Skeletal muscle tissue (tissue), 4 donors: ENCODE measurements around the gene SERBP1. TPM values are rescaled to one million over a fixed set of nuclear protein-coding genes. Genes with fewer than 3 reads are reported as not detected.

Source experiments
- H3K27ac ChIP-seq: one replicate; pipeline ENCODE4 v1.7.0; 2013; ENCODE audit warnings: mild to moderate bottlenecking, low read depth, low read length, inconsistent platforms
- H3K27me3 ChIP-seq, 3 donors: one replicate each; pipeline ENCODE4 v1.7.0; 2013; ENCODE audit warnings: low read length in 3 of 3; ENCODE audit not compliant: control insufficient read depth in 3 of 3, insufficient read depth in 3 of 3
- H3K36me3 ChIP-seq, 3 donors: one replicate each; pipeline ENCODE4 v1.7.0; 2013; ENCODE audit warnings: low read length in 3 of 3; ENCODE audit not compliant: control insufficient read depth in 3 of 3, insufficient read depth in 3 of 3
- H3K4me1 ChIP-seq, 3 donors: one replicate each; pipeline ENCODE4 v1.7.0; 2013; ENCODE audit warnings: low read length in 3 of 3, mild to moderate bottlenecking in 3 of 3; ENCODE audit not compliant: control insufficient read depth in 3 of 3, insufficient read depth in 3 of 3
- H3K4me3 ChIP-seq, 3 donors: one replicate each; pipeline ENCODE4 v1.7.0; 2013; ENCODE audit warnings: low read length in 3 of 3
- H3K9ac ChIP-seq, 3 donors: one replicate each; pipeline ENCODE4 v1.7.0; 2013; ENCODE audit warnings: low read length in 3 of 3, mild to moderate bottlenecking in 3 of 3, moderate library complexity in 2 of 3, low read depth in 1 of 3
- H3K9me3 ChIP-seq, 3 donors: one replicate each; pipeline ENCODE4 v1.7.0; 2013; ENCODE audit warnings: low read length in 3 of 3; ENCODE audit not compliant: control insufficient read depth in 3 of 3
- total RNA-seq: library from RNA; depleted of rRNA; stranded (reverse); fragments of >200 nt; gene quantifications from one replicate; pipeline ENCODE4 v1.2.3, GENCODE V29; 2014
- donor health status: Osteomylitis.

The SERBP1 gene
- total RNA-seq, 1 donor from 2014 or later, result 187 TPM

GRCh38 chr1:67441739-67442281 lies 11.6 kb upstream of the SERBP1 start:
- Histone ChIP-seq H3K9me3 (no peaks in the 10 kb centered on the region), H3K4me1 (peaks cover 5 to 15% (median 13%) of the 10 kb centered on the region in 3 donors), H3K9ac (no peak overlapping the region), H3K36me3 (no peaks in the 10 kb centered on the region), H3K4me3 (no peak overlapping the region), H3K27ac (no peak overlapping the region), H3K27me3 (no peaks in the 10 kb centered on the region)

GRCh38 chr1:67441183-67441582 lies 11.0 kb upstream of the SERBP1 start:
- no peaks in the 10 kb centered on the region for H3K27me3 ChIP-seq
- peaks cover 5 to 13% (median 12%) of the 10 kb centered on the region in 3 donors for H3K4me1 ChIP-seq
- H3K36me3 ChIP-seq, result no peaks in the 10 kb centered on the region
- H3K4me3 ChIP-seq, result peak overlapping the region in 1 of 3 donors; percentile 10
- H3K9ac ChIP-seq, result peak overlapping the region in 2 of 3 donors; percentile 20 to 45
- H3K9me3 ChIP-seq, result no peaks in the 10 kb centered on the region
- H3K27ac ChIP-seq, result peak overlapping the region; percentile 22

GRCh38 chr1:67440339-67440738 lies 10.1 kb upstream of the SERBP1 start:
- Histone ChIP-seq H3K36me3 (no peaks in the 10 kb centered on the region), H3K4me1 (peaks cover 5 to 13% (median 12%) of the 10 kb centered on the region in 3 donors), H3K9me3 (no peaks in the 10 kb centered on the region), H3K27me3 (no peaks in the 10 kb centered on the region), H3K9ac (no peak overlapping the region), H3K4me3 (no peak overlapping the region), H3K27ac (peak overlapping the region; percentile 22)

- no peak overlapping the region for H3K27ac ChIP-seq
- H3K9ac ChIP-seq, result no peak overlapping the region
- no peak overlapping the region for H3K4me3 ChIP-seq
- no peaks in the 10 kb centered on the region for H3K36me3 ChIP-seq
- H3K9me3 ChIP-seq, result no peaks in the 10 kb centered on the region
- H3K4me1 ChIP-seq, result peaks cover 5 to 13% (median 12%) of the 10 kb centered on the region in 3 donors
- H3K27me3 ChIP-seq, result no peaks in the 10 kb centered on the region
Measured at GRCh38 chr1:67439277-67440029, 9.3 kb upstream of the SERBP1 start.

GRCh38 chr1:67437961-67438360 lies 7.8 kb upstream of the SERBP1 start:
- Histone ChIP-seq H3K9me3 (no peaks in the 10 kb centered on the region), H3K4me1 (peaks cover 13 to 22% (median 19%) of the 10 kb centered on the region in 3 donors), H3K27ac (no peak overlapping the region), H3K4me3 (no peak overlapping the region), H3K9ac (no peak overlapping the region), H3K36me3 (no peaks in the 10 kb centered on the region), H3K27me3 (no peaks in the 10 kb centered on the region)

- Histone ChIP-seq H3K9ac (no peak overlapping the region), H3K4me1 (peaks cover 20 to 30% (median 25%) of the 10 kb centered on the region in 3 donors)
Measured at GRCh38 chr1:67436511-67437055, 6.4 kb upstream of the SERBP1 start.

GRCh38 chr1:67434491-67434890 lies 4.3 kb upstream of the SERBP1 start:
- Histone ChIP-seq H3K36me3 (no peaks in the 10 kb centered on the region), H3K4me3 (no peak overlapping the region), H3K9me3 (no peaks in the 10 kb centered on the region), H3K9ac (no peak overlapping the region), H3K27ac (peak overlapping the region; percentile 77), H3K27me3 (no peaks in the 10 kb centered on the region), H3K4me1 (peaks cover 17 to 27% (median 24%) of the 10 kb centered on the region in 3 donors)

More at GRCh38 chr1:67436511-67437055, 6.4 kb upstream of the SERBP1 start:
- Histone ChIP-seq H3K4me3 (no peak overlapping the region), H3K36me3 (no peaks in the 10 kb centered on the region), H3K27me3 (no peaks in the 10 kb centered on the region), H3K9me3 (no peaks in the 10 kb centered on the region), H3K27ac (no peak overlapping the region)

GRCh38 chr1:67433837-67434236 lies 3.6 kb upstream of the SERBP1 start:
- Histone ChIP-seq H3K27me3 (no peaks in the 10 kb centered on the region), H3K36me3 (peaks cover 0 to 6% (median 0%) of the 10 kb centered on the region in 3 donors), H3K4me1 (peaks cover 17 to 24% (median 22%) of the 10 kb centered on the region in 3 donors), H3K4me3 (no peak overlapping the region), H3K27ac (peak overlapping the region; percentile 77), H3K9me3 (no peaks in the 10 kb centered on the region), H3K9ac (peak overlapping the region in 1 of 3 donors; percentile 1)

- Histone ChIP-seq H3K4me3 (no peak overlapping the region), H3K27ac (peak overlapping the region; percentile 77), H3K9ac (peak overlapping the region in 1 of 3 donors; percentile 94), H3K27me3 (no peaks in the 10 kb centered on the region), H3K36me3 (peaks cover 0 to 6% (median 0%) of the 10 kb centered on the region in 3 donors), H3K4me1 (peaks cover 17 to 24% (median 22%) of the 10 kb centered on the region in 3 donors), H3K9me3 (no peaks in the 10 kb centered on the region)
Measured at GRCh38 chr1:67432745-67433144, 2.5 kb upstream of the SERBP1 start.
